Neural cell (in vitro differentiated cells): ENCODE measurements around the gene CSMD2. TPM values are rescaled to one million over a fixed set of nuclear protein-coding genes. Genes with fewer than 3 reads are reported as not detected.
"Not testable (repeated sequence)": the region's sequence is repeated elsewhere in the genome, so short reads cannot be mapped to it uniquely, and the experiment has no call there.

Experiments used
- H2AFZ ChIP-seq: fragments of 200-600, 300-800 bp; sonication (generic), shearing (Covaris generic); 2 replicates; pipeline ENCODE4 v1.6.0; 2014; ENCODE audit warnings: low read depth, mild to moderate bottlenecking, antibody characterized with exemption, low read length, moderate library complexity
- H3F3A ChIP-seq: fragments of 200-600 bp; shearing (Covaris generic); 2 replicates; pipeline ENCODE4 v1.6.1; 2016; ENCODE audit warnings: mild to moderate bottlenecking, moderate library complexity, mixed read lengths, antibody characterized with exemption, low read length; ENCODE audit not compliant: insufficient read depth, poor library complexity, severe bottlenecking
- H3K27ac ChIP-seq: fragments of 200-600, 300-800 bp; sonication (generic), shearing (Covaris generic); 2 replicates; pipeline ENCODE4 v1.5.1; 2014; ENCODE audit warnings: mild to moderate bottlenecking, low read length, moderate library complexity
- H3K27me3 ChIP-seq: fragments of 300-800, 200-600 bp; sonication (generic), shearing (Covaris generic); 2 replicates; pipeline ENCODE4 v1.6.0; 2014; ENCODE audit warnings: mild to moderate bottlenecking, low read depth, low read length, moderate library complexity; ENCODE audit not compliant: insufficient read depth
- H3K36me3 ChIP-seq: fragments of 300-800, 200-600 bp; sonication (generic), shearing (Covaris generic); 2 replicates; pipeline ENCODE4 v1.5.1; 2014; ENCODE audit warnings: mild to moderate bottlenecking, antibody characterized with exemption, low read length, moderate library complexity; ENCODE audit not compliant: insufficient read depth
- H3K4me2 ChIP-seq: fragments of 300-800, 200-600 bp; sonication (generic), shearing (Covaris generic); 2 replicates; pipeline ENCODE4 v1.6.0; 2014; ENCODE audit warnings: mild to moderate bottlenecking, low read length
- H3K4me3 ChIP-seq: fragments of 300-800, 200-600 bp; sonication (generic), shearing (Covaris generic); 2 replicates; pipeline ENCODE4 v1.5.1; 2014; ENCODE audit warnings: mild to moderate bottlenecking, low read length, moderate library complexity
- H3K79me2 ChIP-seq: fragments of 200-600 bp; shearing (Covaris generic); replicated peaks from 2 replicates; pipeline ENCODE4 v1.6.0; 2014; ENCODE audit warnings: mild to moderate bottlenecking, low read length, moderate library complexity; ENCODE audit not compliant: insufficient read depth
- H3K9ac ChIP-seq: fragments of 300-800, 200-600 bp; sonication (generic), shearing (Covaris generic); 2 replicates; pipeline ENCODE4 v1.6.1; 2016; ENCODE audit warnings: mild to moderate bottlenecking, low read length, mixed read lengths
- H3K9me2 ChIP-seq: fragments of 200-600 bp; shearing (Covaris generic); 2 replicates; pipeline ENCODE4 v1.6.1; 2016; ENCODE audit warnings: mild to moderate bottlenecking, low read length, mixed read lengths; ENCODE audit not compliant: insufficient read depth
- H3K9me3 ChIP-seq: fragments of 200-600, 300-800 bp; sonication (generic), shearing (Covaris generic); 2 replicates; pipeline ENCODE4 v1.6.1; 2016; ENCODE audit warnings: mild to moderate bottlenecking, mixed run types, low read length, moderate library complexity, mixed read lengths
- H4K20me1 ChIP-seq: fragments of 200-600 bp; shearing (Covaris generic); 2 replicates; pipeline ENCODE4 v1.6.1; 2016; ENCODE audit warnings: mild to moderate bottlenecking, mixed run types; ENCODE audit not compliant: insufficient read depth
- EP300 ChIP-seq: fragments of 450-650 bp; conservative IDR thresholded peaks from 2 replicates; pipeline ENCODE4 v1.6.1; 2014; ENCODE audit warnings: antibody characterized with exemption, mild to moderate bottlenecking, moderate library complexity; ENCODE audit not compliant: poor library complexity, severe bottlenecking
- EZH2 ChIP-seq: fragments of 200-600, 300-800 bp; shearing (Covaris generic), sonication (generic); IDR thresholded peaks from 2 replicates; pipeline ENCODE4 v1.6.1; 2014; ENCODE audit warnings: antibody characterized with exemption, low read length, borderline replicate concordance, mild to moderate bottlenecking; ENCODE audit not compliant: insufficient read depth, poor library complexity, severe bottlenecking
- MXI1 ChIP-seq: fragments of 450-650 bp; conservative IDR thresholded peaks from 2 replicates; pipeline ENCODE4 v1.6.1; 2014; ENCODE audit warnings: antibody characterized with exemption, mild to moderate bottlenecking; ENCODE audit not compliant: poor library complexity, severe bottlenecking
- POLR2AphosphoS5 ChIP-seq: IDR thresholded peaks from 2 replicates; pipeline ENCODE4 v1.6.1; 2012
- RAD21 ChIP-seq: fragments of 450-650 bp; conservative IDR thresholded peaks from 2 replicates; pipeline ENCODE4 v1.6.1; 2014; ENCODE audit warnings: antibody characterized with exemption, mild to moderate bottlenecking, moderate library complexity
- SMC3 ChIP-seq: fragments of 450-650 bp; conservative IDR thresholded peaks from 2 replicates; pipeline ENCODE4 v1.6.1; 2014; ENCODE audit warnings: antibody characterized with exemption, mild to moderate bottlenecking, moderate library complexity; ENCODE audit not compliant: poor library complexity
- TAF1 ChIP-seq: IDR thresholded peaks from 2 replicates; pipeline ENCODE4 v1.6.1; 2012; ENCODE audit warnings: low read depth
- polyA plus RNA-seq: library from polyadenylated mRNA; depleted of rRNA; stranded (reverse); fragments of >200 nt; gene quantifications from 2 replicates; pipeline ENCODE4 v1.2.3, GENCODE V29; 2014
- TF ChIP-seq, protein P1 (sequence below): IDR thresholded peaks from 2 replicates; pipeline ENCODE4 v1.6.1; 2012; ENCODE audit warnings: borderline replicate concordance
- TF ChIP-seq, protein P2 (sequence below): fragments of 450-650 bp; IDR thresholded peaks from 2 replicates; pipeline ENCODE4 v1.5.1; 2014; ENCODE audit warnings: antibody characterized with exemption, mild to moderate bottlenecking, moderate library complexity; ENCODE audit not compliant: poor library complexity, severe bottlenecking

CSMD2 gene
- polyA plus RNA-seq, 1 donor from 2014 or later, result 9.6 TPM

DNA sequence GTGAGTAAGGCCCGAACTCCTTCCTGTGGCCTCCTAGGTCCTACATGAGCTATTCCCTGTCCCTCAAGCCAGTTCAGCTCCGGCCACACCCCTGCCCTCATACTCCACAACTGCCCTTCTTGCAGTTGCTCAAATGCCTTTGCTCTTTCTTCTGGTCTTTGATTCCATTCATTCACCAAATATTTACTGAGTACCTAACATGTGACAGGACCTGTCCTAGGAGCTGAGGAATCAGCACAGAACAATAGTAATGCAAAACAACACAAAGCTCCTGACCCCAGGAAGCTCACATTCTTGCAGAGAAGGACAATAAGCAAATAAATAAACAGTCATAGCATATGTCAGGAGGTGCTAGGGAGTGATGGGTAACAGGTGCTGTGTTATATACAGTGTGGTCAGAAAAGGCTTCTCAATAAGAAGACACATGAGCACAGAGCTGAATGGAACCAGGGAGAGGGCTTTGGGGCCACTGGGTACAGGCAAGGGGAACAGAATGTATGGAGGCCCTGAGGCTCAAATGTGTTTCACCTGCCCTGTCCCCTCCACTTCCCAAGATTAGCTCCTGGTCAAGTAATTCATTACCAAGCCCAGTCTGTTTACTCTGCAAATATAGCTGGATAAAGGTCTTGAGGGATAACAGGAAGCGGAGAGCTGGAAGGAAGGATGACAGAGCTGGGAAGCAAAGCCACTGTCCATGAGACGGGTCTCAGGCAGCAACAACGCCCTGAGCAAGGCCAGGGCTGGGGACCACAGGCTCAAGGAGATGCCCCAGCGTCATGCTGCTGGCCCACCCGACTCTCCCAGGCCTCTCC lies 145.1 kb downstream of the CSMD2 start:
- no peaks in the 10 kb centered on the region for H4K20me1 ChIP-seq
- H3F3A ChIP-seq, result no peaks in the 10 kb centered on the region
- H2AFZ ChIP-seq, result no peak overlapping the region
- no peaks in the 10 kb centered on the region for H3K9me3 ChIP-seq
- H3K36me3 ChIP-seq, result no peaks in the 10 kb centered on the region
- H3K27me3 ChIP-seq, result no peaks in the 10 kb centered on the region
- H3K9me2 ChIP-seq, result no peaks in the 10 kb centered on the region
- peak overlapping the region; percentile 14 for H3K4me3 ChIP-seq
- TF ChIP-seq SMC3, result no peak
- TF ChIP-seq MXI1, result no peak
- TF ChIP-seq, protein P1, sequence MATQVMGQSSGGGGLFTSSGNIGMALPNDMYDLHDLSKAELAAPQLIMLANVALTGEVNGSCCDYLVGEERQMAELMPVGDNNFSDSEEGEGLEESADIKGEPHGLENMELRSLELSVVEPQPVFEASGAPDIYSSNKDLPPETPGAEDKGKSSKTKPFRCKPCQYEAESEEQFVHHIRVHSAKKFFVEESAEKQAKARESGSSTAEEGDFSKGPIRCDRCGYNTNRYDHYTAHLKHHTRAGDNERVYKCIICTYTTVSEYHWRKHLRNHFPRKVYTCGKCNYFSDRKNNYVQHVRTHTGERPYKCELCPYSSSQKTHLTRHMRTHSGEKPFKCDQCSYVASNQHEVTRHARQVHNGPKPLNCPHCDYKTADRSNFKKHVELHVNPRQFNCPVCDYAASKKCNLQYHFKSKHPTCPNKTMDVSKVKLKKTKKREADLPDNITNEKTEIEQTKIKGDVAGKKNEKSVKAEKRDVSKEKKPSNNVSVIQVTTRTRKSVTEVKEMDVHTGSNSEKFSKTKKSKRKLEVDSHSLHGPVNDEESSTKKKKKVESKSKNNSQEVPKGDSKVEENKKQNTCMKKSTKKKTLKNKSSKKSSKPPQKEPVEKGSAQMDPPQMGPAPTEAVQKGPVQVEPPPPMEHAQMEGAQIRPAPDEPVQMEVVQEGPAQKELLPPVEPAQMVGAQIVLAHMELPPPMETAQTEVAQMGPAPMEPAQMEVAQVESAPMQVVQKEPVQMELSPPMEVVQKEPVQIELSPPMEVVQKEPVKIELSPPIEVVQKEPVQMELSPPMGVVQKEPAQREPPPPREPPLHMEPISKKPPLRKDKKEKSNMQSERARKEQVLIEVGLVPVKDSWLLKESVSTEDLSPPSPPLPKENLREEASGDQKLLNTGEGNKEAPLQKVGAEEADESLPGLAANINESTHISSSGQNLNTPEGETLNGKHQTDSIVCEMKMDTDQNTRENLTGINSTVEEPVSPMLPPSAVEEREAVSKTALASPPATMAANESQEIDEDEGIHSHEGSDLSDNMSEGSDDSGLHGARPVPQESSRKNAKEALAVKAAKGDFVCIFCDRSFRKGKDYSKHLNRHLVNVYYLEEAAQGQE, result no peak
- no peak for TF ChIP-seq POLR2AphosphoS5
- TF ChIP-seq, protein P2, sequence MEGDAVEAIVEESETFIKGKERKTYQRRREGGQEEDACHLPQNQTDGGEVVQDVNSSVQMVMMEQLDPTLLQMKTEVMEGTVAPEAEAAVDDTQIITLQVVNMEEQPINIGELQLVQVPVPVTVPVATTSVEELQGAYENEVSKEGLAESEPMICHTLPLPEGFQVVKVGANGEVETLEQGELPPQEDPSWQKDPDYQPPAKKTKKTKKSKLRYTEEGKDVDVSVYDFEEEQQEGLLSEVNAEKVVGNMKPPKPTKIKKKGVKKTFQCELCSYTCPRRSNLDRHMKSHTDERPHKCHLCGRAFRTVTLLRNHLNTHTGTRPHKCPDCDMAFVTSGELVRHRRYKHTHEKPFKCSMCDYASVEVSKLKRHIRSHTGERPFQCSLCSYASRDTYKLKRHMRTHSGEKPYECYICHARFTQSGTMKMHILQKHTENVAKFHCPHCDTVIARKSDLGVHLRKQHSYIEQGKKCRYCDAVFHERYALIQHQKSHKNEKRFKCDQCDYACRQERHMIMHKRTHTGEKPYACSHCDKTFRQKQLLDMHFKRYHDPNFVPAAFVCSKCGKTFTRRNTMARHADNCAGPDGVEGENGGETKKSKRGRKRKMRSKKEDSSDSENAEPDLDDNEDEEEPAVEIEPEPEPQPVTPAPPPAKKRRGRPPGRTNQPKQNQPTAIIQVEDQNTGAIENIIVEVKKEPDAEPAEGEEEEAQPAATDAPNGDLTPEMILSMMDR, result no peak
- no peak for TF ChIP-seq RAD21
- TF ChIP-seq EZH2, result no peak
- TF ChIP-seq TAF1, result no peak
- TF ChIP-seq EP300, result no peak
- no peaks in the 10 kb centered on the region for H3K79me2 ChIP-seq
- H3K4me2 ChIP-seq, result no peak overlapping the region
- H3K9ac ChIP-seq, result no peak overlapping the region
- H3K27ac ChIP-seq, result peak overlapping the region; percentile 40

DNA sequence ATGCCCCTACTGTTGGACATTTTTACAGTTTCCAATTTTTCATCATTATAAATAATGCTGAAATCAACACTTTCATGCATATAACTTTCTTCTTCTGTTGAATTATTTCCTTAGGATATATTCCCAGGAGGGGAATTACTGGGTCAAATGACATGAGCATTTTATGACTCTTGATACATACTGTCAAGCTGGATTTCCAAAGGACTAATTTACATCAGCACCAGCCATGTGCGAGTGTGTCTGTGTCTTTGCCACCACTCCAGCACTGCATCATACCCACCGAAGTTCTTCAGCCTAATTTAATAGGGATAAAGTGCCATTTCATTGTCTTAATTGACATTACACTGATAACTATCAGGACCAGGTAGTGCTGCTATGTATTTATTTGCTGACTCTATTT lies 146.7 kb downstream of the CSMD2 start:
- Histone ChIP-seq H3K9me2 (no peaks in the 10 kb centered on the region), H3F3A (no peaks in the 10 kb centered on the region), H3K4me2 (no peak overlapping the region), H3K27me3 (no peaks in the 10 kb centered on the region), H3K4me3 (peak overlapping the region; percentile 3), H3K79me2 (no peaks in the 10 kb centered on the region), H2AFZ (no peak overlapping the region), H4K20me1 (no peaks in the 10 kb centered on the region), H3K27ac (peak overlapping the region; percentile 40), H3K36me3 (no peaks in the 10 kb centered on the region), H3K9ac (no peak overlapping the region), H3K9me3 (no peaks in the 10 kb centered on the region)
- TF ChIP-seq EP300 (peak; percentile 51), SMC3 (no peak)

DNA sequence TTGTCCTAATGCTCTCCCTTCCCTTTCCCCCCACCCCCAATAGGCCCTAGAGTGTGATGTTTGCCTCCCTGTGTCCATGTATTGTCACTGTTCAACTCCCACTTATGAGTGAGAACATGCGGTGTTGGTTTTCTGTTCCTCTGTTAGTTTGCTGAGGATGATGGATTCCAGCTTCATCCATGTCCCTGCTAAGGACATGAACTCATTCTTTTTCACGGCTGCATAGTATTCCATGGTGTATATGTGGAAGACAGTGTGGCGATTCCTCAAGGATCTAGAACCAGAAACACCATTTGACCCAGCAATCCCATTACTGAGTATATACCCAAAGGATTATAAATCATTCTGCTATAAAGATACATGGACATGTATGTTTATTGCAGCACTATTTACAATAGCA lies 148.7 kb downstream of the CSMD2 start:
- H3K36me3 ChIP-seq, H3K9ac ChIP-seq, H3K9me2 ChIP-seq, H3K79me2 ChIP-seq, H3K9me3 ChIP-seq, H4K20me1 ChIP-seq, H3K4me2 ChIP-seq, H3F3A ChIP-seq, H3K4me3 ChIP-seq, H3K27ac ChIP-seq, H2AFZ ChIP-seq, H3K27me3 ChIP-seq: not testable (repeated sequence)
